ENCODE measurements around the gene EFNA5.
A peak's percentile ranks its signal among the peaks of the same experiment; 100 is the strongest.

The EFNA5 gene

DNA sequence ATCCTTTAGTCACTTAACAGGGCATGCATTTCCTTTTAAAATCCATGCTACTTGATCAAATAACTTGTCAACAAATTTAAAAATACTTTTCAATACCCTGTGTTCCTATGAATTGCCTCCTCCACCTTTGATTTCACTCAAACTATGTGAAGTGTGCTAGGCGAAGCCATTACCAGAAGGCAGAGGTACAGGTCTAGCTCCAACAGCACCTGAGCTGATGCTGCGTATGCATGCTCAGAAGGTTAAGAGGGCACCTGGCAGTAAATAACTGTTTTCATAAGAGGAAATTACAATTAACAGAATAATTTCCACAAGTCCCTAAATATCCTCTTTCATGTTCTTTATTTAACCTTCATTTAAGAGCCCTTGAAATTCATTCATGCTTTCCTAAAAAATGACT lies 251.8 kb downstream of the EFNA5 start:
- DNase-seq: no peak
- H3K9me3 Mint-ChIP-seq: no peaks in the 10 kb centered on the region
- peaks cover 0 to 4% of the 10 kb centered on the region in 2 donors for H3K27me3 Mint-ChIP-seq
- H3K36me3 Mint-ChIP-seq: no peaks in the 10 kb centered on the region
- no peaks in the 10 kb centered on the region for H3K4me1 Mint-ChIP-seq
- H3K27ac Mint-ChIP-seq: no peak overlapping the region
- no peak overlapping the region for H3K4me3 Mint-ChIP-seq
- no peak for ATAC-seq (replicated peaks)

DNA sequence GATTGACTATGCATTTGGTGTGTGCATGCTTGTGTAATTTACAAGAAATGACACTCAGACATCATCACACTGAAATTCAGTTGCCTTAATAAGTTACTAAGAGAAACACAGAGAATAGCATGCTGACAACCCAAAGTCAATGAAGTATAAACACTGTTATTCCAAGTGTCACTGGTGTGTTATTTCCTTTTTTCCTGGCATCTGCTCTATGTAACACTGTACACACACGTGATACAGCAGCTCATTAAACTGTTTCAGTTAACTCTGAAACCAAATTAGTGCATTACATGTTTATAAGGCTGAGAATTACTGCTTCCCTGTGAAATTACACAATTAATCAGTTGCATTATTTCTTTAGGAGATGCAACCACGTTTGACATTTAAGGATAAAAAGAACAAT lies 252.7 kb downstream of the EFNA5 start:
- Mint-ChIP-seq H3K27ac (no peak overlapping the region), H3K9me3 (no peaks in the 10 kb centered on the region)

GRCh38 chr5:107415762-107416161 lies 255.0 kb downstream of the EFNA5 start:
- ATAC-seq (replicated peaks): no peak
- Mint-ChIP-seq H3K4me3 (no peak overlapping the region), H3K9me3 (no peaks in the 10 kb centered on the region), H3K36me3 (no peaks in the 10 kb centered on the region), H3K27me3 (no peaks in the 10 kb centered on the region), H3K4me1 (no peaks in the 10 kb centered on the region), H3K27ac (no peak overlapping the region)
- DNase-seq: no peak

More for the DNA sequence above, 252.7 kb downstream of the EFNA5 start:
- DNase-seq (no peak), ATAC-seq (replicated peaks) (no peak)
- Mint-ChIP-seq H3K27me3 (peaks cover 0 to 4% of the 10 kb centered on the region in 2 donors), H3K4me3 (no peak overlapping the region), H3K4me1 (no peaks in the 10 kb centered on the region), H3K36me3 (no peaks in the 10 kb centered on the region)

- no peaks in the 10 kb centered on the region for H3K9me3 Mint-ChIP-seq
- no peak for DNase-seq
- H3K36me3 Mint-ChIP-seq: no peaks in the 10 kb centered on the region
- no peak for ATAC-seq (replicated peaks)
- no peak overlapping the region for H3K4me3 Mint-ChIP-seq
- no peak overlapping the region for H3K27ac Mint-ChIP-seq
- H3K27me3 Mint-ChIP-seq: no peaks in the 10 kb centered on the region
- H3K4me1 Mint-ChIP-seq: no peaks in the 10 kb centered on the region
Observed at GRCh38 chr5:107414802-107415201, 255.9 kb downstream of the EFNA5 start.

DNA sequence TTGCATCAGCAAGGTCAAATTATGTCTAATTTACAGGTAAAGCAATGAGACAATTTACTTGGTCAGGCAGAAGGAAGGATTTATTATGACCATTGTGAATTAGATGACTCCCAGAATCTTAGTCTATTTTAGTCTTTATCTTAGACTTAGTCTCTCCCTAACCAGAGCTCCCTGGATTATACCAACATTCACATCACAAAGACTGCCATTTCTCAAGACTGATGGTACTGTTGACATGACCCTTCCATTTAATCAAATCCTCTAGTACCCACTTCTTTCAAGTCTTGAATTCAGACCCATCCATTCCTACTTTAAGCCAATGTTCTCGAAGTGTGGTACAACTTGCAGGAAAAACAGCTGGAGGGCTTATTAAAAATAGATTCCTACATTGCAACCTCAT lies 257.0 kb downstream of the EFNA5 start:
- no peak overlapping the region for H3K27ac Mint-ChIP-seq
- H3K36me3 Mint-ChIP-seq: no peaks in the 10 kb centered on the region
- no peaks in the 10 kb centered on the region for H3K9me3 Mint-ChIP-seq
- no peaks in the 10 kb centered on the region for H3K27me3 Mint-ChIP-seq
- no peaks in the 10 kb centered on the region for H3K4me1 Mint-ChIP-seq
- no peak for ATAC-seq (replicated peaks)
- no peak overlapping the region for H3K4me3 Mint-ChIP-seq
- DNase-seq: no peak

DNA sequence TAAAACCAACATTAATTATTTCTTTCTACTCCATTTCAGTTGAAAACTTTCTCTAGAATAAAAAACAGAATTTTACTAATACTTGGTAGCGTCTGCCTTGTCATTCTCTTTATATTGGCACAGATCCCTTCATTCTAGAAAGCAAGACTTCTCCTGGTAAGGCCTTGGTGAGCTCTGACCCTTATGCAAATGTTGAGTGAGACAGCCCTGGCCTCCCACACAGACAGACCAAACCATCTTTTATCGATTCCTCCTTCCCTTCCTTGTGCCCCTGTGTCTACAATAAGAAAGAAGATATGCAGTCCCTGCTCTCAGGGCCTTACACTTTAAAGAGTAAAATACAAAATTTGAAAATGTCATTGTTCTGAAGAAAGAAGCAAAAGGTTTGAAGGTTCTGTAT lies 262.2 kb downstream of the EFNA5 start:
- Mint-ChIP-seq H3K4me3 (no peak overlapping the region), H3K4me1 (no peaks in the 10 kb centered on the region), H3K9me3 (no peaks in the 10 kb centered on the region), H3K27me3 (no peaks in the 10 kb centered on the region), H3K27ac (no peak overlapping the region), H3K36me3 (no peaks in the 10 kb centered on the region)
- no peak for ATAC-seq (replicated peaks)
- DNase-seq: no peak

DNA sequence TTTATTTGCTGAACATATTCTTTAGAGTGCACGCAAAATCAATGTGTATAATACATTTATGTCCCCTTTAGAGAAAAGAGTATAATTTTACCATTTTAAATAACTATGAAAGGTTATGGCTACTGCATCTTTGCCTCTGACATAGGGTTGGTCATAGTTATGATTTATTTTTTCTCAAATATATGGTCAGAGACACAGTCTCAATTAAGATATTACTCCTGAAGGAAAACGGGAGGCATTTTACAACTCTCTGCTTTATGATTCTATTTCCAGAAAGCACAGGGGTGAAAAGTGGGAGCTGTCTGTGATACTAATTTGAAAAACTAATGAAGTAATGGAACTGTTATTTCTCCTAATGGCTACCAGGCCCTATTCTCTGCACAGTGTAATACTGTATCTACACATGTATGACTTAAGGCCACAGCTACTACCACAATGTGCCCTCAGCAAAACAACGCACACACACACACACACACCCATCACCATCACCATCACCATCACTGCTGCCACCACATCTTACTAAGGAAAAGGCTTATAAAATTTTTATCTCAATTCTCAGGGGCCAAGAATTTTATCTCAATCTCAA lies 262.9 kb downstream of the EFNA5 start:
- Mint-ChIP-seq H3K4me3 (no peak overlapping the region), H3K36me3 (no peaks in the 10 kb centered on the region), H3K4me1 (no peaks in the 10 kb centered on the region), H3K27me3 (no peaks in the 10 kb centered on the region), H3K9me3 (no peaks in the 10 kb centered on the region), H3K27ac (no peak overlapping the region)
- ATAC-seq (replicated peaks) (no peak), DNase-seq (no peak)

DNA sequence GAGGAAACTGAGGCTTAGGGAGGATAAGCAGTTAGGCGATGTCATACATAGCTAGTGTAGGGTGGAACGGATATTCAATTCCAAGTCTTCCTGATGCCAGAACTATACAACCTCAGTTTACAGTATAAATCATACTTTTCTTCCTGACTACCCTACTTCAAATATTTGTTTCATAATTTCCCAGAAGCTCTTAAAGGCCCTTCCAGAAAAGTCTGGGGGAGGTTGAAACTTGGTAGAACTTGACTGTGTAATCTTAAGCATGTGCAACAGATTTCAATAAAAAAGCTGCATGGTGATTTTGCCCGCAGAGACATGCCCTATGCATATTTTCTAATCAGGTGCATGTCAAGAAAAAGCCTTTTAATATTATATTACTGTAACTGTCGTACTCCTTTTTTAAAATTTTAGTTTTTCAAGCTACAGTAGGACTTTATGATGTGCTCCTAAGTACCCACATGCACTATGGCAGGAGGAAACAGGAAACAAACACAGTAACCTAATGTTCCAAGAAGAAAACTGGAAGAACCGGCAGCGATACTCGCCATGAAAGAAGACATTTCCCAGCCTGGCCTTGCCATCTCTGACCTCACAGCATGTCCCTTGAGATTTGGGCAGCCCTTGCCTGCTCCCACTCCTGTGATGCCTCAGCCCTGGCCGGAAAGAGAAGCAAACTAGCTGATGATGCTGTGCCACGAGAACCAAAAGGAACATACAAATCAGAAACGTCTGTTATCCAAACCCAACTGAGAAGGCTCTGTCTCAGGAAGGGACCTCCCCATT lies 266.0 kb downstream of the EFNA5 start:
- DNase-seq (no peak), ATAC-seq (replicated peaks) (no peak)
- H3K27ac Mint-ChIP-seq: no peak overlapping the region
- H3K36me3 Mint-ChIP-seq: no peaks in the 10 kb centered on the region
- no peaks in the 10 kb centered on the region for H3K27me3 Mint-ChIP-seq
- no peak overlapping the region for H3K4me3 Mint-ChIP-seq
- peaks cover 0 to 8% of the 10 kb centered on the region in 2 donors for H3K4me1 Mint-ChIP-seq
- no peaks in the 10 kb centered on the region for H3K9me3 Mint-ChIP-seq

- Mint-ChIP-seq H3K4me1 (peaks cover 0 to 8% of the 10 kb centered on the region in 2 donors), H3K4me3 (no peak overlapping the region), H3K36me3 (no peaks in the 10 kb centered on the region), H3K27me3 (peaks cover 0 to 5% of the 10 kb centered on the region in 2 donors), H3K9me3 (no peaks in the 10 kb centered on the region), H3K27ac (no peak overlapping the region)
- no peak for ATAC-seq (replicated peaks)
- no peak for DNase-seq
Observed at GRCh38 chr5:107403228-107403953, 267.3 kb downstream of the EFNA5 start.

- Mint-ChIP-seq H3K4me1 (peaks cover 0 to 8% of the 10 kb centered on the region in 2 donors), H3K4me3 (no peak overlapping the region), H3K9me3 (no peaks in the 10 kb centered on the region), H3K27me3 (peaks cover 0 to 5% of the 10 kb centered on the region in 2 donors), H3K36me3 (no peaks in the 10 kb centered on the region), H3K27ac (no peak overlapping the region)
- DNase-seq: no peak
- ATAC-seq (replicated peaks): no peak
Observed at GRCh38 chr5:107402434-107403227, 268.1 kb downstream of the EFNA5 start.

DNA sequence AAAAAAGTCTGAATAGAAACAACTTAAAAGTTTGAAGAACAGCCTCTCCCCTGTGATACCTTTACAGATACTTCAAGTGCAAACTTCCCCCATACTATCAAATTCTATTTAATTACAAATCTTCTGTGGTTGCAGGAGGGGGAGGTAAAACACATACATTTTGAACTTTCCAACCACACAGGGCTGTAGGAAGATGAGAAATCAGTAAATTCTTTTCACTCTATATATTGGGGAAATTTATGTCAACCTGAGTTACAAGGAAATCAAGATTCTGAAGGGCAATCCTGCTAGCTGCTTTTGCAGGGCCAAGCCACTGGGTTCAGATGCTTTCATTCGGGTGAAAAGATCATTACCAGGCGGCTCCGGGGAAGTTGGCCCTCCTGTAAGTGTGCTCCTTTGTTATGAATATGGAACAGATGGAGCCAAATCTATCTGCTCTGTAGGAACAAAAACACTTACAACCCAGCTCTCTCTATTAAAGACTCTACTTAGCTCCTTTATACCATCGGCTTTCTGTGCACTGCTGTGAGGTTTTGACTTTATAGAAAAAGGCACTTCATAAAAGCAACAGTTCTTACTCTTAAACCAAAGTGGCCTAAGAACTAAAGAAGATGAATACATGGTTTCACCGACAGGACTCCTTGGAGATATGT lies 269.1 kb downstream of the EFNA5 start:
- peak; percentile 64 to 69 for ATAC-seq (replicated peaks)
- Mint-ChIP-seq H3K4me1 (peaks cover 0 to 8% of the 10 kb centered on the region in 2 donors), H3K36me3 (no peaks in the 10 kb centered on the region), H3K27me3 (peaks cover 0 to 5% of the 10 kb centered on the region in 2 donors), H3K4me3 (no peak overlapping the region), H3K9me3 (no peaks in the 10 kb centered on the region), H3K27ac (no peak overlapping the region)
- no peak for DNase-seq

GRCh38 chr5:107400328-107400727 lies 270.4 kb downstream of the EFNA5 start:
- Mint-ChIP-seq H3K4me3 (no peak overlapping the region), H3K4me1 (peaks cover 0 to 8% of the 10 kb centered on the region in 2 donors), H3K27ac (no peak overlapping the region), H3K36me3 (no peaks in the 10 kb centered on the region), H3K27me3 (peaks cover 0 to 5% of the 10 kb centered on the region in 2 donors), H3K9me3 (no peaks in the 10 kb centered on the region)
- ATAC-seq (replicated peaks) (no peak), DNase-seq (no peak)

DNA sequence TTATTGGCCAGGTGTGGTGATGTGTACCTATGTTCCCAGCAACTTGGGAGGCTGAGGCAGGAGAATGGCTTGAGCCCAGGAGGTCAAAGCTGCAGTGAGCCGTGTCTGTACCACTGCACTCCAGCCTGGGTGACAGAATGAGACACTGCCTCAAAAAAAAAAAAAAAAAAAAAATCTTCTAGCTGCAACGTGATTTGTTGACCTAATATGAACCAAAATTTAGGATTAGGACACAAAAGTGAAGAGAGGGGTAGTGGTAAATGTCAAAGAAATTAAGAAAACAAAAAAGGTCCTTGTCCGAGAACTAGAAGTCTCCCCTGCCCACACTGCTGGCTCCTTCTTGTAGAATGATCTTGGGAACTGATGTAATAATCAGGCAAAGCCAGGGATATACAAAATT lies 272.0 kb downstream of the EFNA5 start:
- ATAC-seq (replicated peaks) (no peak), DNase-seq (no peak)
- Mint-ChIP-seq H3K4me3 (no peak overlapping the region), H3K9me3 (no peaks in the 10 kb centered on the region), H3K36me3 (no peaks in the 10 kb centered on the region), H3K4me1 (peaks cover 0 to 8% of the 10 kb centered on the region in 2 donors), H3K27ac (no peak overlapping the region), H3K27me3 (peaks cover 0 to 5% of the 10 kb centered on the region in 2 donors)

- H3K27ac Mint-ChIP-seq: no peak overlapping the region
- H3K4me3 Mint-ChIP-seq: no peak overlapping the region
- peaks cover 3 to 10% of the 10 kb centered on the region in 2 donors for H3K4me1 Mint-ChIP-seq
- H3K27me3 Mint-ChIP-seq: peaks cover 0 to 5% of the 10 kb centered on the region in 2 donors
- H3K9me3 Mint-ChIP-seq: no peaks in the 10 kb centered on the region
- ATAC-seq (replicated peaks) (no peak), DNase-seq (no peak)
- no peaks in the 10 kb centered on the region for H3K36me3 Mint-ChIP-seq
Observed at GRCh38 chr5:107396351-107396690, 274.4 kb downstream of the EFNA5 start.
